Measurements from ENCODE around the gene CENPM.

The CENPM gene

DNA sequence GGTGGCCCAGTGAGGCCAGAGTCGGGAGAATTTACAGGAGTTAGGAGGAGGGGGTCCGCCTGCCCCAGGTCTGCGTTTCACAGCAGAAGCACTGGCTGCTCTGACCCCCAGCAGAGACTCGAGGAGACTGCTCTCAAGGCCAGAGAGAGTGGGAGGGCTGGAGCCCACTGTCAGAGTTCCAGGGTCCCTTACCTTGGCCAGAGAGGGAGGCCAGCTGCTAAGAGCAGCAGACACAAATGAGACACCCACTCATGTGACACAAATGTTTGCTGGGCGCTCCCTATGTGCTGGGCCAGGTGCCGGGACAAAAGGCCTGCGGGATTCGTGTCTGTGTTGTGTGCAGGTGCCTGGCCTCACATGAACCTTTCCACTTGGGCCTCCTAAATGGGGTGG lies 17.5 kb downstream of the CENPM start:
- no peak for DNase-seq

- DNase-seq: no peak
Measured at GRCh38 chr22:41928593-41929417, 18.1 kb downstream of the CENPM start.

DNA sequence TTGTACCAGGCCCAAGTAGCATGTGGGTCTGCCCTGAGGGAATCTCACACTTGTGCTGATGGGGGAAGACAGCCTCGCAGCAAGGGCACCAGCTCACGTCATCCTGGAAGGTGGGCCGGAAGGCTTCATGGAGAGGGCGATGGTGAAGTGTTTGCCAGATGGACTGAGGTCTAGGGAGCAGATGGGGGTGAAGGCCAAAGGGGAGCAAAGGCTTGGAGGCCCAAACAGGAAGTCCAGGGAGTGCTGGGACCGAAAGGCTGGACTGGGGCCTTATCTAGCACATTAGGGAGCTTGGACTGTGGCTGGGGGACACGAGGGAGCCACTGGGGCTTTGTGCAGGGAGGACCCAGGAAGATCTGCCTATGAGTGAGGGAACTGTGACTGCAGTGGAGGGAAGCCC lies 19.1 kb downstream of the CENPM start:
- DNase-seq: no peak

DNA sequence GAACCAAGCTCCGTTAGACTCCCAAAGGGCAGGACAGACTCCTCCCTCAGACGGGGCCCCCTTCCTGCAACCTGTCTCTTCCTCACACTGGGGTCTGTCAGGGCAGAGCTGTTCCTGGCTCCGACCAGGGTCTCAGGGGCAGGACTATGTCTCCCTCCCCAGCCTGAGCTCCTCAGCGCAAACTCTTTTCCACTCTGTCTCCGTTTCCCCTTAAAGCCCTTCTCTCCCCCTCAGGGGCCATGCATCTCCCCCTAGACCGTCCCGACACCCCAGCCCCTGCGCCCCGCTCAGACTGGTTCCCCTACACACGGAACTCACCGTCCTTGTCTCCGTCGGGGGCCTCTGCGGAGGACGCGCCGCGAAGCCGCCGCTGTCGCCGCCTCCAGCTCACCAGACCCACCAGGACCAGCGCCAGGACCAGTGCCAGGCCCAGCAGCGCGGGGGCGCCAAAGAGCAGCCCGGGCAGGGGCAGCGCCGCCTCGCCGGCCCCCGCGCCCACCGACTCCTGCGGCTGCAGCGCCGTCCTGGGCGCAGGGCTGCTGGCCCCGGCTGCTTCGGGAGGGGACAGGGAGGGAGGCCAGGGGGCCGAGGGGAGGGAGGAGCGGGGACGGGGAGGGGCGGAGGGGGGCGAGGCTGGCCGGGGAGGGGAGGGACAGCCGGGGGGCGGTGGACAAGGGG lies 21.0 kb downstream of the CENPM start:
- DNase-seq: no peak

DNA sequence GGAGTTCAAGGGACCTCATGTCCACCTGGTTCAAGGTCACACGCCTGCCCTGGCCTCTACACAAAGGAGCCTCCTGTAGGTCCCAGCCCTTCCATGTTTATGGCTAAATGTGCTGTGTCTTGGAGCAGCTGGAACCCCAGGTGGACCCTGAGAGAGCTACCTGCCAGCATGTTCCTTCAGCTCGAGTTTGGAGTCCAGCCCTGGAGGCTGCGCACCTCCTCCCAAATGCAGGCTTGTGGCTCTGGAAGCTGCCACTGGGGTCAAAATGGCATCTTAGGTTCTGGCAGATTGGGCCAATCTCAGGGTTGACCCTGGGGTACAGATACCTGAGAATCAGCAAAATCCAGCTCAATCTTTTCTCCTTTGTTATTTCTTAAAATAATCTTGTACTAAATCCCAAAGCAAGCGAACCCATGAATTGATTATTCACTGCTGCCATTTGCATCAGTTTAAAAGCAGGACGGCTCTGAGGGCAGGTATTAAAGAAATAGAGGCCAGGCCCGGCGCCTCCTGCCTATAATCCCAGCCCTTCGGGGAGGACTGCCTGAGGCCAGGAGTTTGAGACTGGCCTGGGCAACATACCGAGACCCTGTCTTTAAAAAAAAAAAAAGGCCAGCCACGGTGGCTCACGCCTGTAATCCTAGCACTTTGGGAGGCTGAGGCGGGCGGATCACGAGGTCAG lies 23.2 kb downstream of the CENPM start:
- no peak for DNase-seq

DNA sequence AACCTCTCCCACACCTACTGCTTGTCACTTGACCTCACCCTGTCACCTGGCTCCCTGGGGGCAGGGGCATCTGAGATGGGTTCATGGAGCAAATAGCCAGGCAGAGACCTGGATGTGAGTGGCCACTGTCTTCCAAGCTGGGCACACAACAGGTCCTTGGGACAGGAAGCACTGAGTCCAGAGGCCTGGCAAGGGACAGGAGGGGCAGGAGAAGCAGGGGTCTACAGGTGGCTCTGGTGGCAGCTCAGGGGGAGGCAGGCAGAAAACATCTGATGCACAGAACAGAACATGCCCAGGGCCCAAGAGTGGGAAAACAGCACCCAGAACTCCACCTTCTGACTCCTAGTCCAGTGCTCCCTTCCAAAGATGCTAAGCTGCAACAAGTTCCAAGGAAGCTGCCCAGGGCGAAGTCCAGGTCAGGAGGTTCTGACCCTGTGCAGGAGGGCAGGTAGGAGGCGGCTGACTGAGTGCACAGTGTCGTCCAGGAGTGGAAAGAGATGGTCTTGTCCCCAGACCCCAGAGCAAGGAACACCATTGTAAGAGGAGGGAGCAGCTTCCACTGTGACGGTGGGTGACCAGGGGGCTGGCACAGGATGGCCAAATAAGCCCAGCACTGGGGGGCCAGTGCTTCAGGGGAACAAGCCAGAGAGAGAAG lies 23.9 kb downstream of the CENPM start:
- DNase-seq: no peak

DNA sequence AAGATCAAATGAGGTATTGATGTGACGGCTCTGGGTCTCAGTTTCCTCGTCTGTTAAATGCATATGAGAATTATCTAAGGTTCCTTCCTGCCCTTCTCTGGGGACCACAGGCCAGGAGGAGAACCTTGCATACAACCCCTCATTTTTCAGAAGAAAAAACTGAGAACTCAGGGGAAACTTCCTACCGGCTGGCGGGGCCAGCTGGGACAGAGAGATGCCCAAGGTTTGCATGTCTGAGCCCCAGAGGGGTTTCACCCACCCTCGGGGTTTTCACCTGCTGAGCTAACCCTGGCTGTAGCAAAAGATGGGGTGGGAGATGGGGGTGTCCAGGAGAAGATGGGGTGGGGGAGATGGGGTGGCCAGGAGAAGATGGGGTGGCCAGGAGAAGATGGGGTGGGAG lies 24.6 kb downstream of the CENPM start:
- no peak for DNase-seq

DNA sequence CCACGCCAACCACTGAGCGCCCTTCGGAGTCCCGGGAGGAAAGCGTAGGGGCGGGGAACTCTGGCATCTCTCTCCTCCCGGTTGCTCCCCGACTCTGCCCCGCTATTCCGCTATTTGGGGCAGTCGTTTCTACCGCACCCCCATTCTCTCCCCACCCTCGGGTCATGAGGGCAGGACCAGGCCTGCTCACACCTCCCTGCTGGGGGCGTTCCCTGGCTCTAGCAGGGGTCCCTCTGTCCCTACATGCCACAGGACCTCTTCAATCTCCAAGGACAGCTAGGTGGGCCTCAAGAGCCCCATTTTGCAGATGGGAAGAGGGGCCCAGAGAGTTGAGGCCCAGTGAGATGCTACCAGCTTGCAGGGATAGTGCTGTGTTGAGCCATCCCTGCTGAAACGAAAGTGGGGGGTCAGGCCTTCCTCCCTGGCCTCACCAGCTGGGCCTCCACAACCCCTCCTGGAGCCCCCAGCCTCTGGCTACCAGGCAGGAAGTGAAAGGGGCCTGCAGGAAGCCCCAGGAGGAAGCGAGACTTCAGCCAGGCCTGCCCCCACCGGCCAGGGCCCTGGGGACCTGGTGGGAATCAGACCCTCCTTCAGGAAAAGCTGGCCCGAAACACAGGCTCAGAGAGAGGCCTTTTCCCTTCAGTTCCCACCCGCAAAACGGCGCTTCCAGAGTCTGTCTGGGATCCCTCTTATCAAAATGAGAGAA lies 26.5 kb downstream of the CENPM start:
- no peak for DNase-seq

DNA sequence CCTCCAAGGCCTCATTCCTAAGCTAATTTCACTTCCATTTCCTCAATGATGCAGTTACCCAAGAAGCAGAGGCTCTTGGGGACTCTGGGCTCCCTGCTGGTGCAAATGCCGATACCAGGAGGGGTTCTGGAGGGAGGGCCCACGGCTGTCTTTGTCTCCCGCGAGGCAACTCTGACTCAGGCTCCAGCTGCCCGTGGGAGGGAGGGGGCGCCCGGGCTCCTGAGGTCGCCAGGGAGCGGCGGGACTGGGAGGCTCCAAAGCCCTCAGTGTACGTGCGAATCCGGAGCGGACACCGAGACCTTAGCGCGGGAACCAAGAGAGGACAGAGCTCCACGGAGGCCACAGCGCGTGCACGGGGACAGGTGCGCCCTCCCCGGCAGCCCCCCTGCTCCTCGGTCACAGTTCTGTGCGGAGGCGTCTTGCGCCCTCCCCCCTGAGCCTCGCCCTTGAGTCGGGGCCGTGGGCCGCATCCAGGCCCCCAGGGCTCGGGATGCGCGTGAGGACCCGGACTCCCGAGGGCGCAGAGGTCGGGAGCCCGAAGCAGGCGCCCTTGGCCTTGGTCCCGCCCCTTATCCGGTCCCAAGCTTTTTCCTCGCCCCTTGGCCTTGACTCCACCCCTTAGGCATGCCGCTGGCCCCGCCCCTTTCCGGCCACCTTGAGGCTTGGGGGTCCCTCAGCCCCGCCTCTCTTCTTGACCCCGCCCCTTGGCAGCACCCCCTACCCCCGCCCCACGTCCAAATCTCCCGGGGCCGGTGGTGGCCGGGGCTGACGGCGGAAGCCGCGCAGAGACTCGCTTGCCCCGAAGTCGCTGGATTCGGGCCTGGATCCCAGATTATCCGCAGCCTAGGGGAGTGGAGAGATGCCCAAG lies 27.4 kb downstream of the CENPM start:
- no peak for DNase-seq

- no peak for DNase-seq
Measured at GRCh38 chr22:41917903-41918791, 28.8 kb downstream of the CENPM start.

GRCh38 chr22:41917375-41917902 lies 29.5 kb downstream of the CENPM start:
- no peak for DNase-seq

- DNase-seq: no peak
Measured at GRCh38 chr22:41916745-41917358, 30.1 kb downstream of the CENPM start.

GRCh38 chr22:41915786-41916493 lies 31.0 kb downstream of the CENPM start:
- no peak for DNase-seq

DNA sequence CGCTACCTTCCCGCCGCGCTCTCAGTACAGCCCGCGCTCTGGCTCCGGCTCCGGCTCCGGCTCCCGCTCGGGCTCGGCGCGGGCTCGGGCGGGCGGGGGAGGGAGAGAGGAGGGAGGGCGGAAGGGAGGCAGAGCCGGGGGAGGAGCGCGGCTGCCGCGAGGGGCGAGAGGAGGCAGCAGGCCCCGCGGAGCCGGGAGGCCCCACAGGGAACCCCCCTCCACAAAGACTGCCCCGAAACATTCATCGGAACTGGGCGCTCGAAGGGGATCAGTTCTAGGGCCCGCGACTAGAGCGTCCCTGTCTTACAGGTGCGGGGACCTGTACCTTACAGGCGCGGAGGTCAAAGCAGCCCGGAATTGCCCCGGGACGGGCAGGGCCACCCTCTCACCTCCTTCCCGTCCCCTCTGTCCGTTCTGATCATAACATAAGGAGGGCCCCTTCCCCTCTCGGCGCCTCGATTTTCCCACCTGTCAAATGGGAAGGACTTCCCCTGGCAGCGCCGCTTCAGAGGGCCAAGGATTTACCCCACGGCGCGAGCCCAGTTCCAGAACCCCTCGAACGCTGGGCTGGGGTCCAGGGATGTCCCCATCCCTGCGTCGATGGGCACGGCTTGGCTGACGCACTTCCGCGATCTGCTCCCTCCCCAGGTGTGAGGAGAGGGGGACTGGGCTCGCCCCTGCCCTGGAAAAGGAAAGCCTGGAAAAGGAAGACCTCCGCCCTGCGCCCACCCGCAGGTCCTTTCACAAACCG lies 31.7 kb downstream of the CENPM start, which contains the start of gene SHISA8:
Gene SHISA8 (minus strand): TSS at position 40 of the 751 bp plus-strand sequence. CDS start 407 bp downstream, outside the sequence.
- no peak for DNase-seq

- no peak for DNase-seq
Measured at GRCh38 chr22:41914611-41915034, 32.3 kb downstream of the CENPM start.

DNA sequence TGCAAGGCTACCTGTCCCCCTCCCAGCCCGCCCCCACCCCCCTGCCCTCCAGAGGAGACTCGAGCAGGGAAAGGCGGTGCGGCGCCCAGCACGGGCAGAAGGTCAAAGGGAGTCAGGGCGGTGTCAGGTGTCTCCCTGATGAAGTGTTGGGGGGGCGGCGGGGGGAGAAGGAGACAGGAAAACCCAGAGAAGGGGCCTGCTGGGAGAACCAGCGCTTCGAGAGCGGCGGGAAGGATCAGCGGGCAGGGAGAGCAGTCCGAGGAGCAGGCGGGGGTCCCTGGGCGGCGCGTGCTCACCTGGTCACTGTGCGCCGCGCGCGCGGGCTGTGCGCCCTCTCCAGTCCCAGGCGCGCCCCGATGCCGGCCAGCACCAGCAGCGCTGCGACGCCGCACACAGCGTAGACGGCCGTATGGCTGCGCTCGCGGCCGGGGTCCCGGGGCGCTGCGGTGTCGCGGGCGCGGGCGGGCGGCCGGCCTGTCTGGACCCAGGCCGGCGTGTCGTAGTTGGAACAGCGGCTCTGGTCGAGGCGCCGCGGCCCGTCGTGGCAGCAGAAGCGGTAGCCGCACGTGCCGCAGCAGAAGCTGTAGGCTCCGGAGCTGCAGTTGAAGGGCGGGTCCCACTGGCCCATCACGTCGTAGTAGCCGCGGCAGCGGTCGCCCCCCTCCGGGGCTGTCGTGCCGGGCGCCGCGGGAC lies 33.0 kb downstream of the CENPM start:
- DNase-seq: no peak

GRCh38 chr22:41913040-41913719 lies 33.8 kb downstream of the CENPM start:
- DNase-seq: no peak

All from NCI-H187 (cell line).